ENCODE data around the gene SERGEF.

The SERGEF gene

GRCh38 chr11:17853280-17853679, 159.6 kb downstream of the SERGEF start:
- Histone ChIP-seq H3K4me3 (replicated peaks; ENCODE audit: low read depth, low read length) (no peak overlapping the region), H3K27me3 (replicated peaks; ENCODE audit: control insufficient read depth, insufficient read depth, low read length) (no peaks in the 10 kb centered on the region), H3K36me3 (ENCODE audit: control insufficient read depth, insufficient read depth, low read length) (no peaks in the 10 kb centered on the region)
- no peak for TF ChIP-seq CTCF (IDR thresholded peaks at IDR 0.05; ENCODE audit: insufficient read depth, low read length, poor library complexity, severe bottlenecking)
- DNase-seq (ENCODE audit: extremely low read depth, insufficient read length): no peak

GRCh38 chr11:17852246-17852645, 160.6 kb downstream of the SERGEF start:
- H3K4me3 ChIP-seq (replicated peaks; ENCODE audit: low read depth, low read length): no peak overlapping the region
- DNase-seq (ENCODE audit: extremely low read depth, insufficient read length): no peak
- no peaks in the 10 kb centered on the region for H3K36me3 ChIP-seq (ENCODE audit: control insufficient read depth, insufficient read depth, low read length)
- H3K27me3 ChIP-seq (replicated peaks; ENCODE audit: control insufficient read depth, insufficient read depth, low read length): no peaks in the 10 kb centered on the region
- TF ChIP-seq CTCF (IDR thresholded peaks at IDR 0.05; ENCODE audit: insufficient read depth, low read length, poor library complexity, severe bottlenecking): no peak

DNA sequence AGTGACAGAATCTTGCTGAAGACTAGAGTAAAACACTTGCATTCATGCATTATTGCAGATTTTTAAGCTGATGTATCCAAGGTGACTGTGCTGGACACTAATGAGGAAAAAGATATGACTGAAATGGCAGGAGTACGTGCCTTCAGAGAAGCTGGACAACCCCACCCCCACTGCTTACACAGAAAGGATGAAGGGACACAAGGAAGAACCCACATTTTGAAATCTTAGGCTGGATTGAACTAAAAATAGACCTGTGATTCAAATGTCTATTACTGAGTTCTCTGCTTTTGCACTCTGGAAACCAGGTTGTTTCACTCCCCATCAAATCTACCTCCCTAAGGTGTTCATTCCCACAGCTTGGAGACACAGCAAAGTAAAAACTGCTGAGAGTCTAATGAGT, 161.2 kb downstream of the SERGEF start:
- no peak overlapping the region for H3K4me3 ChIP-seq (replicated peaks; ENCODE audit: low read depth, low read length)
- H3K27me3 ChIP-seq (replicated peaks; ENCODE audit: control insufficient read depth, insufficient read depth, low read length): no peaks in the 10 kb centered on the region
- DNase-seq (ENCODE audit: extremely low read depth, insufficient read length): no peak
- TF ChIP-seq CTCF (IDR thresholded peaks at IDR 0.05; ENCODE audit: insufficient read depth, low read length, poor library complexity, severe bottlenecking): no peak
- no peaks in the 10 kb centered on the region for H3K36me3 ChIP-seq (ENCODE audit: control insufficient read depth, insufficient read depth, low read length)

- no peak for DNase-seq (ENCODE audit: extremely low read depth, insufficient read length)
- Histone ChIP-seq H3K27me3 (replicated peaks; ENCODE audit: control insufficient read depth, insufficient read depth, low read length) (no peaks in the 10 kb centered on the region), H3K36me3 (ENCODE audit: control insufficient read depth, insufficient read depth, low read length) (no peaks in the 10 kb centered on the region; the same call in 1 of the 2 replicates), H3K4me3 (replicated peaks; ENCODE audit: low read depth, low read length) (no peak overlapping the region)
- no peak for TF ChIP-seq CTCF (IDR thresholded peaks at IDR 0.05; ENCODE audit: insufficient read depth, low read length, poor library complexity, severe bottlenecking)
Observed at GRCh38 chr11:17850336-17850735, 162.5 kb downstream of the SERGEF start.

GRCh38 chr11:17848715-17849114, 164.1 kb downstream of the SERGEF start:
- Histone ChIP-seq H3K36me3 (ENCODE audit: control insufficient read depth, insufficient read depth, low read length) (no peaks in the 10 kb centered on the region; the same call in 1 of the 2 replicates), H3K4me3 (replicated peaks; ENCODE audit: low read depth, low read length) (no peak overlapping the region), H3K27me3 (replicated peaks; ENCODE audit: control insufficient read depth, insufficient read depth, low read length) (no peaks in the 10 kb centered on the region)
- no peak for TF ChIP-seq CTCF (IDR thresholded peaks at IDR 0.05; ENCODE audit: insufficient read depth, low read length, poor library complexity, severe bottlenecking)
- DNase-seq (ENCODE audit: extremely low read depth, insufficient read length): no peak

DNA sequence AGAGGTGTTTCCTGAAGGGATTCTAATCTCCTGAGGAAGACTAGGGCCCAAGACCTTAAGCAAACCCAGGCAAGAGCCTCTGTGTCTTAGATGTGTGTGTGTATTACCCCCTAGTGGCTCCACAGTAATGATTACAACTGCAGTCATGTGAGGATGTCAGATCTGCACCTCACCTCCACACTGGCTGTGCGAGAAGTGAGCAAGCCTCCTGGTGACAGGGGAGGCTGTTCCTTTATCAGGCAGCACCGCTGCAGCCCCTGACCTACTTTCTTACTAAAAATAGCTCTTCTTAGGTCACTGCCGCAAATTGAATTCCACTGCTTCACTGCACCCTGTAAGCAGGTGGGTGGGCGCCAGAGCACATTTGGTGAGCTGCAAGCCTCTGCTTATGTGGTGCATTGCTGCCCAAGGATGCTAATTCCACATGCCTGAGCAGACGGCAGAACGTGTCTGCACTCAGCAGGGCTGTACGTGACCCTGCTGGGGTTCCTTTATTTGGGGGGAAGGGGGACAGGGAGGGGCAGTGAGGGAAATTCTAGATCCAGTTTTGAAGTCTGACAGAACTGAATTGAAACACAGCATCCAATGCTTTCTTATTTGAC, 165.9 kb downstream of the SERGEF start:
- Histone ChIP-seq H3K27me3 (replicated peaks; ENCODE audit: control insufficient read depth, insufficient read depth, low read length) (no peaks in the 10 kb centered on the region), H3K4me3 (replicated peaks; ENCODE audit: low read depth, low read length) (no peak overlapping the region), H3K36me3 (ENCODE audit: control insufficient read depth, insufficient read depth, low read length) (no peaks in the 10 kb centered on the region; the same call in 1 of the 2 replicates)
- DNase-seq (ENCODE audit: extremely low read depth, insufficient read length): no peak
- TF ChIP-seq CTCF (IDR thresholded peaks at IDR 0.05; ENCODE audit: insufficient read depth, low read length, poor library complexity, severe bottlenecking): no peak
